ENCODE measurements around the gene BCAR3.
A peak's percentile ranks its signal among the peaks of the same experiment; 100 is the strongest.

BCAR3 gene

DNA sequence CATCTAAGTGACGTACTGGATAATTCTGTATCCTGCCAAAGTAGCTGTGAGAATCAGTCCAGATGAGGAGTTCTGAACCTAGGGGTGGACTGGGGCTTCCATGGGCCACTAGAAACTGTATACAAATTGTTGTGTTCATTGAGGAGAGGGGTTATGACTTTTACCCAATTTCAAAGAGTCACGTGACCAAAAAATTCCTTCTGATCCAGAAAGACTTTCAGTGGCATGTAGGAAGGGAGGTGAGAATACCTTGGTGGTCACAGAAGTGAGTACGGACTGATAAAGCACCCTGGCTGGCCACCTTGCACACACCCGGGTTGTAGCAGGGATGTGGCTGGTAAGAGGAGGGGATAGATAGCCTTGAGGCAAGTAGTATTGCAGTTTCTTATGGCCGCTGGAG, 60.4 kb downstream of the BCAR3 start:
- peaks cover 52 to 61% of the 10 kb centered on the region in 2 experiments for H3K4me1 ChIP-seq (ENCODE audit: control insufficient read depth in 1 of 2, insufficient read depth in 2 of 2, low read length in 2 of 2)
- H3K27me3 ChIP-seq (ENCODE audit: insufficient read depth, low read length), result no peaks in the 10 kb centered on the region
- peaks cover 2% of the 10 kb centered on the region for H3K79me2 ChIP-seq (ENCODE audit: control insufficient read depth, insufficient read depth, low read length, poor library complexity)
- no peak overlapping the region for H3K23ac ChIP-seq (ENCODE audit: low read length)
- H2AK5ac ChIP-seq (ENCODE audit: low read length), result peak overlapping the region; percentile 65
- no peak overlapping the region for H3K4me2 ChIP-seq (ENCODE audit: low read length)
- no peak overlapping the region for H4K12ac ChIP-seq (ENCODE audit: low read depth, low read length)
- no CpG with 5 or more reads among the region's 5 CpGs for WGBS (ENCODE audit: extremely low coverage, insufficient coverage, insufficient read length)
- H2BK12ac ChIP-seq (ENCODE audit: low read length), result peak overlapping the region; percentile 38
- DNase-seq, result no peak
- H2AFZ ChIP-seq (ENCODE audit: insufficient read depth, low read length, poor library complexity), result no peak overlapping the region
- peak overlapping the region; percentile 56 for H4K91ac ChIP-seq (ENCODE audit: low read depth, low read length)
- peak overlapping the region; percentile 41 for H3K18ac ChIP-seq (ENCODE audit: low read length)
- no peak overlapping the region for H3K4me3 ChIP-seq (ENCODE audit: low read depth, low read length)
- no peak overlapping the region for H3K4ac ChIP-seq (ENCODE audit: low read depth, low read length)
- H2BK120ac ChIP-seq (ENCODE audit: insufficient read depth, low read length, poor library complexity), result no peak overlapping the region
- peak overlapping the region; percentile 22 for H3K27ac ChIP-seq (ENCODE audit: low read depth, low read length)
- peaks cover 37% of the 10 kb centered on the region for H3K79me1 ChIP-seq (ENCODE audit: low read length)
- H3K14ac ChIP-seq (ENCODE audit: low read length), result no peak overlapping the region
- no peaks in the 10 kb centered on the region for H3K9me3 ChIP-seq (ENCODE audit: insufficient read depth, low read depth, low read length)
- no peak overlapping the region for H2BK5ac ChIP-seq (ENCODE audit: low read depth, low read length, poor library complexity)
- peaks cover 0 to 2% of the 10 kb centered on the region in 2 experiments for H3K36me3 ChIP-seq (ENCODE audit: control insufficient read depth in 1 of 2, insufficient read depth in 2 of 2, low read length in 2 of 2)
- no peak overlapping the region for H3K9ac ChIP-seq (ENCODE audit: low read length)
- peak overlapping the region; percentile 43 for H4K8ac ChIP-seq (ENCODE audit: low read depth, low read length)

DNA sequence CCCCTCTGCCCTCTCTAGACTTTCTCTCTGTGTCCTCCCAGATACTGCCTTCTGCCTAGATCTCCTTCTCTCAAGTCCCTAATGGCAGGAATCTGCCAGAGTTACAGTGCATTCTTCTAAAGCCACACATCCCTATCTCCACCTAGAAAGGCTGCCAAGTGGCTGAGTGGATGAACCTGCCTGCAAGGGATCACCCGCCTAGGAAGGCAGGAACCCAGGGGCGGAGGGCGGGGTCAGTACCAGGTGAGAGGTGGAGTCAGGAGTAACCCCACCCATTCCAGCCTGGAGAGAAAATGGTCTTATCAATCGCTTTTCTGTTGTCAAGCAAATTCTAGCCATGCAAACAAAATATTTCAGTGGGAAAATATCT, 60.8 kb downstream of the BCAR3 start:
- Histone ChIP-seq H2AK5ac (ENCODE audit: low read length) (no peak overlapping the region), H3K4ac (ENCODE audit: low read depth, low read length) (no peak overlapping the region), H2AFZ (ENCODE audit: insufficient read depth, low read length, poor library complexity) (no peak overlapping the region), H2BK12ac (ENCODE audit: low read length) (no peak overlapping the region), H4K91ac (ENCODE audit: low read depth, low read length) (peak overlapping the region; percentile 15), H3K14ac (ENCODE audit: low read length) (no peak overlapping the region), H2BK120ac (ENCODE audit: insufficient read depth, low read length, poor library complexity) (no peak overlapping the region), H3K36me3 (ENCODE audit: control insufficient read depth in 1 of 2, insufficient read depth in 2 of 2, low read length in 2 of 2) (peaks cover 0 to 2% of the 10 kb centered on the region in 2 experiments), H3K9ac (ENCODE audit: low read length) (no peak overlapping the region), H3K27ac (ENCODE audit: low read depth, low read length) (no peak overlapping the region), H3K4me1 (ENCODE audit: control insufficient read depth in 1 of 2, insufficient read depth in 2 of 2, low read length in 2 of 2) (peaks cover 51 to 61% of the 10 kb centered on the region in 2 experiments), H4K12ac (ENCODE audit: low read depth, low read length) (no peak overlapping the region), H3K79me2 (ENCODE audit: control insufficient read depth, insufficient read depth, low read length, poor library complexity) (peaks cover 2% of the 10 kb centered on the region), H3K4me2 (ENCODE audit: low read length) (no peak overlapping the region), H4K8ac (ENCODE audit: low read depth, low read length) (no peak overlapping the region), H3K18ac (ENCODE audit: low read length) (no peak overlapping the region), H3K27me3 (ENCODE audit: insufficient read depth, low read length) (no peaks in the 10 kb centered on the region), H3K9me3 (ENCODE audit: insufficient read depth, low read depth, low read length) (no peaks in the 10 kb centered on the region), H2BK5ac (ENCODE audit: low read depth, low read length, poor library complexity) (no peak overlapping the region), H3K4me3 (ENCODE audit: low read depth, low read length) (no peak overlapping the region), H3K23ac (ENCODE audit: low read length) (no peak overlapping the region), H3K79me1 (ENCODE audit: low read length) (peaks cover 37% of the 10 kb centered on the region)
- WGBS (ENCODE audit: extremely low coverage, insufficient coverage, insufficient read length), result no CpG with 5 or more reads among the region's 4 CpGs
- DNase-seq, result peak in 1 of 2 donors; percentile 63

DNA sequence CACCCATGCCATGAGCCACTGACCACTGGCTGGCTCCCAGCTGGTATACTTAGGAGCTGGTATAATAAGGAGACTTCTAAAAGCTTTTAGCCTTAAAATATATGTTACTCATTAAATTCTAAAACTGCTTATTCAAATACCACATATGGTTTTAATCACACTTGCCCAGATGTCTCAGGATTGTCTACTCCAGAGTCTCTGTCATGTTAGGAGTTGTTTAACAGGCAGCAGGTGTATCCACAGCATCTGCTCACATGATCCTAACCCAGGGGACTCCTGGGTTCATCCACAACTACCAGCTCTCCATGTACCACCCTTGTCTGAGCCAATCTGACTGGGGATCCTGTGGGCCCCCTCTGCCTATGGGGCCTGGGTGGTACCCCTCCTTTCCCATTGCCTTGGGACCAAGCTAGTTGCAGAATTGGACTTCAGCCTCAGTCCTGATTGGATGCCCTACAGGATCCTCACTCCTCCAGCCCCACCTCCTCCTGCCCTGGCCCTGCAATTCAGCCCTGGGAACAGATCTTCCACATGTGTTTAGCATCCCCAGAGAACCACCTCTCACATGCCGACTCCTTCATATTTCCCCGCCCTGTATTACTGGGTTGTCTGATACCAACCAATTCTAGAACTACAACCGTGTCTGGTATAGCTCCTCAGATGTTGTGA, 61.3 kb downstream of the BCAR3 start:
- WGBS (ENCODE audit: extremely low coverage, insufficient coverage, insufficient read length), result no CpG with 5 or more reads among the region's 3 CpGs
- H3K27ac ChIP-seq (ENCODE audit: low read depth, low read length), result no peak overlapping the region
- peak overlapping the region; percentile 81 for H3K18ac ChIP-seq (ENCODE audit: low read length)
- H4K91ac ChIP-seq (ENCODE audit: low read depth, low read length), result peak overlapping the region; percentile 64
- H3K9ac ChIP-seq (ENCODE audit: low read length), result no peak overlapping the region
- no peak overlapping the region for H4K8ac ChIP-seq (ENCODE audit: low read depth, low read length)
- no peak overlapping the region for H2BK5ac ChIP-seq (ENCODE audit: low read depth, low read length, poor library complexity)
- no peaks in the 10 kb centered on the region for H3K27me3 ChIP-seq (ENCODE audit: insufficient read depth, low read length)
- H2AFZ ChIP-seq (ENCODE audit: insufficient read depth, low read length, poor library complexity), result no peak overlapping the region
- peak overlapping the region; percentile 25 for H2BK120ac ChIP-seq (ENCODE audit: insufficient read depth, low read length, poor library complexity)
- DNase-seq, result no peak
- H3K4me1 ChIP-seq (ENCODE audit: control insufficient read depth in 1 of 2, insufficient read depth in 2 of 2, low read length in 2 of 2), result peaks cover 50 to 63% of the 10 kb centered on the region in 2 experiments
- peaks cover 0 to 2% of the 10 kb centered on the region in 2 experiments for H3K36me3 ChIP-seq (ENCODE audit: control insufficient read depth in 1 of 2, insufficient read depth in 2 of 2, low read length in 2 of 2)
- H2BK12ac ChIP-seq (ENCODE audit: low read length), result peak overlapping the region; percentile 59
- peaks cover 2% of the 10 kb centered on the region for H3K79me2 ChIP-seq (ENCODE audit: control insufficient read depth, insufficient read depth, low read length, poor library complexity)
- H3K23ac ChIP-seq (ENCODE audit: low read length), result no peak overlapping the region
- peak overlapping the region; percentile 74 for H3K4ac ChIP-seq (ENCODE audit: low read depth, low read length)
- no peaks in the 10 kb centered on the region for H3K9me3 ChIP-seq (ENCODE audit: insufficient read depth, low read depth, low read length)
- peak overlapping the region; percentile 35 for H2AK5ac ChIP-seq (ENCODE audit: low read length)
- H3K14ac ChIP-seq (ENCODE audit: low read length), result peak overlapping the region; percentile 42
- peak overlapping the region; percentile 26 for H3K4me3 ChIP-seq (ENCODE audit: low read depth, low read length)
- H3K4me2 ChIP-seq (ENCODE audit: low read length), result no peak overlapping the region
- peaks cover 36% of the 10 kb centered on the region for H3K79me1 ChIP-seq (ENCODE audit: low read length)
- no peak overlapping the region for H4K12ac ChIP-seq (ENCODE audit: low read depth, low read length)

DNA sequence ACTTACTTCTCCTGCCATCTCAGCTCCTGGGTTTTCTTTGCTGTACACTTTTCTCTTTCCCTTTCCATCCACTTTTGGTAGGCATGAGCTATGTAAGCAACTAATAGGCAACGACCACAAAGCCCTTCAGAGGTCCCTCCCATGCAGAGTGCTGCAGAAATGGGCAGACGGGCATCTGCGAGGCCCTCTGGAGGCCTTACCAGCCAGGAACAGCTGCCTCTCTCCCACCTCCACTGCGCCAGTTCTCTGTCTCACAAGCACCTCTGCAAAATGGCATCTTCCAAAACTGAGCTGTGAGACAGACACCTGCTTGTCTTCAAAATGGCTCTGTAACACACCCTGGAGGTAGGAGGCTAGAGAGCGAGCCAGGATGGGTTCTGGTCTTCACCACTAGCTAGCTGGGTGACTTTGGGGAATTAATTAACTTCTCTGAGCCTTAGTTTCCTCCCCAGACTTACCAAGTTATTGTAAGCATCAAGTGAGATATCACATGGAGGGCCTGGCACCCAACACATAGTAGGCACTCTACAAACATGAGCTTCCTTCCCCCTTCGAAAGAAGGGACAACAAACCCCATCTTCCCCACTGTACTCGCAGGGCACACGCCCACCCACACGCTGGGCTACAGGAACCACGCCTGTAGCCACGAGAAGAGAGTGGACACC, 62.0 kb downstream of the BCAR3 start:
- peak overlapping the region; percentile 81 for H3K18ac ChIP-seq (ENCODE audit: low read length)
- no peaks in the 10 kb centered on the region for H3K9me3 ChIP-seq (ENCODE audit: insufficient read depth, low read depth, low read length)
- no peaks in the 10 kb centered on the region for H3K27me3 ChIP-seq (ENCODE audit: insufficient read depth, low read length)
- peaks cover 32% of the 10 kb centered on the region for H3K79me1 ChIP-seq (ENCODE audit: low read length)
- H4K12ac ChIP-seq (ENCODE audit: low read depth, low read length), result no peak overlapping the region
- no peak overlapping the region for H3K23ac ChIP-seq (ENCODE audit: low read length)
- H3K14ac ChIP-seq (ENCODE audit: low read length), result peak overlapping the region; percentile 42
- peaks cover 0 to 2% of the 10 kb centered on the region in 2 experiments for H3K36me3 ChIP-seq (ENCODE audit: control insufficient read depth in 1 of 2, insufficient read depth in 2 of 2, low read length in 2 of 2)
- H3K4me1 ChIP-seq (ENCODE audit: control insufficient read depth in 1 of 2, insufficient read depth in 2 of 2, low read length in 2 of 2), result peaks cover 52 to 67% of the 10 kb centered on the region in 2 experiments
- H4K8ac ChIP-seq (ENCODE audit: low read depth, low read length), result peak overlapping the region; percentile 36
- H2BK12ac ChIP-seq (ENCODE audit: low read length), result peak overlapping the region; percentile 59
- no peak overlapping the region for H3K27ac ChIP-seq (ENCODE audit: low read depth, low read length)
- H2AK5ac ChIP-seq (ENCODE audit: low read length), result peak overlapping the region; percentile 35
- H3K79me2 ChIP-seq (ENCODE audit: control insufficient read depth, insufficient read depth, low read length, poor library complexity), result peaks cover 2% of the 10 kb centered on the region
- DNase-seq, result no peak
- no peak overlapping the region for H3K9ac ChIP-seq (ENCODE audit: low read length)
- H4K91ac ChIP-seq (ENCODE audit: low read depth, low read length), result peak overlapping the region; percentile 64
- H3K4ac ChIP-seq (ENCODE audit: low read depth, low read length), result peak overlapping the region; percentile 74
- no peak overlapping the region for H2AFZ ChIP-seq (ENCODE audit: insufficient read depth, low read length, poor library complexity)
- no peak overlapping the region for H3K4me3 ChIP-seq (ENCODE audit: low read depth, low read length)
- peak overlapping the region; percentile 25 for H2BK120ac ChIP-seq (ENCODE audit: insufficient read depth, low read length, poor library complexity)
- no CpG with 5 or more reads among the region's 11 CpGs for WGBS (ENCODE audit: extremely low coverage, insufficient coverage, insufficient read length)
- no peak overlapping the region for H3K4me2 ChIP-seq (ENCODE audit: low read length)
- H2BK5ac ChIP-seq (ENCODE audit: low read depth, low read length, poor library complexity), result no peak overlapping the region
